Loucy (cell line): ENCODE measurements around the gene PTGES3L.
"Not testable (repeated sequence)": the region's sequence is repeated elsewhere in the genome, so short reads cannot be mapped to it uniquely, and the experiment has no call there.

Experiments used
- H2AFZ ChIP-seq: fragments of 200-600 bp; sonication (generic); 2 replicates; pipeline ENCODE4 v1.6.0; 2016; ENCODE audit warnings: antibody characterized with exemption, mild to moderate bottlenecking, low read length, moderate library complexity
- H3F3A ChIP-seq: fragments of 200-600 bp; 2 replicates; pipeline ENCODE4 v1.6.0; 2016; ENCODE audit warnings: antibody characterized with exemption, low read depth, mild to moderate bottlenecking
- H3K27me3 ChIP-seq: fragments of 200-600 bp; sonication (generic); 2 replicates; pipeline ENCODE4 v1.6.1; 2014; ENCODE audit warnings: low read length, mild to moderate bottlenecking; ENCODE audit not compliant: insufficient read depth, poor library complexity, severe bottlenecking
- H3K36me3 ChIP-seq: fragments of 200-600 bp; sonication (generic); 2 replicates; pipeline ENCODE4 v1.6.1; 2016; ENCODE audit warnings: low read length; ENCODE audit not compliant: insufficient read depth
- H3K4me1 ChIP-seq: fragments of 200-600 bp; sonication (generic); 2 replicates; pipeline ENCODE4 v1.5.1; 2014; ENCODE audit warnings: low read length, mild to moderate bottlenecking; ENCODE audit not compliant: insufficient read depth, poor library complexity, severe bottlenecking
- H3K4me2 ChIP-seq: fragments of 200-600 bp; sonication (generic); 2 replicates; pipeline ENCODE4 v1.6.0; 2014; ENCODE audit warnings: antibody characterized with exemption, low read length, low read depth, mild to moderate bottlenecking; ENCODE audit not compliant: poor library complexity, severe bottlenecking
- H3K4me3 ChIP-seq: fragments of 200-600 bp; sonication (generic); 2 replicates; pipeline ENCODE4 v1.5.1; 2014; ENCODE audit warnings: low read length, mild to moderate bottlenecking, mixed read lengths; ENCODE audit not compliant: poor library complexity, severe bottlenecking
- H3K79me2 ChIP-seq: fragments of 200-600 bp; sonication (generic); 2 replicates; pipeline ENCODE4 v1.6.1; 2014; ENCODE audit warnings: low read length; ENCODE audit not compliant: insufficient read depth
- H3K9ac ChIP-seq: fragments of 200-600 bp; sonication (generic); 2 replicates; pipeline ENCODE4 v1.6.0; 2014; ENCODE audit warnings: mild to moderate bottlenecking, low read depth, low read length, moderate library complexity; ENCODE audit not compliant: poor library complexity, severe bottlenecking
- H3K9me2 ChIP-seq: fragments of 200-600 bp; sonication (generic); replicated peaks from 2 replicates; pipeline ENCODE4 v1.6.1; 2016; ENCODE audit warnings: low read depth, low read length, mixed read lengths
- H3K9me3 ChIP-seq: fragments of 200-600 bp; sonication (generic); 2 replicates; pipeline ENCODE4 v1.6.1; 2014; ENCODE audit warnings: mild to moderate bottlenecking, antibody characterized with exemption, low read length, low read depth; ENCODE audit not compliant: insufficient read depth
- H4K20me1 ChIP-seq: fragments of 200-600 bp; sonication (generic); 2 replicates; pipeline ENCODE4 v1.6.0; 2014; ENCODE audit warnings: antibody characterized with exemption, low read length, mild to moderate bottlenecking; ENCODE audit not compliant: insufficient read depth, poor library complexity, severe bottlenecking
- EZH2phosphoT487 ChIP-seq: fragments of 200-600 bp; IDR thresholded peaks from 2 replicates; pipeline ENCODE4 v1.6.1; 2018; ENCODE audit warnings: antibody characterized with exemption, mild to moderate bottlenecking, moderate library complexity, borderline replicate concordance
- TF ChIP-seq, protein P1 (sequence below): fragments of 200-600 bp; sonication (generic); conservative IDR thresholded peaks from 2 replicates; pipeline ENCODE4 v1.5.1; 2014; ENCODE audit warnings: mild to moderate bottlenecking, antibody characterized with exemption, low read length

The PTGES3L gene

DNA sequence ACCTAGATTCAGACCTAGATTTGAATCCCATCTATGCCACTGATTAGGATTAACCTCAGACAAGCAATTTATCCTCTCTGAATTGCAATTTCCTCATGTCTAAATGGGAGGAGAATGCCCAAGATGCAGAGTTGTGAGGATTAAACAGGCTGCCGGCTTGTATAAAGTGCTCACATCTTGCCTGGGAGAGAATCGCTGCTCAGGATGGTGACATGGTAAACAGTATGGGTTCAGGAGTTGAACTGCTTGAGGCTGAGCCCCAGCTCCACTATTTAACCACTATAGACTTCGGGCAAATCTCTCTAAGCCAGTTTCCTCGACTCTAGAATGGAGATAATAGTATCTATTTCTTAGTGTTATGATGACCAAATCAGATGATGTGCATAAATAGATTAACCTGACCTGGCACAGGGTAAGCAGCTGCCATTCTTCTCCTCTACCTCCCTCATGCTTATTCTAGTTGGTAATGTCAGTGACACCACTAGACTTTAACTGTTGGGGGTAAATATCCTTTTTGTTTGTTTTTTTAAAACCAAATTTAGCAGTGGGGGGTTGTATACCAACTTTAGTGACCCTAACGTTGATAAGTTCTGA lies 17.6 kb upstream of the PTGES3L start:
- Histone ChIP-seq H3K9me2 (no peaks in the 10 kb centered on the region), H4K20me1 (peaks cover 28% of the 10 kb centered on the region), H3K4me3 (peak overlapping the region; percentile 72), H2AFZ (peak overlapping the region; percentile 91), H3K4me1 (peaks cover 22% of the 10 kb centered on the region), H3K36me3 (peaks cover 24% of the 10 kb centered on the region; the same call in 1 of the 2 replicates), H3K27me3 (peaks cover 10% of the 10 kb centered on the region), H3F3A (peaks cover 2% of the 10 kb centered on the region; the same call in 1 of the 2 replicates), H3K4me2 (peak overlapping the region; percentile 83), H3K9ac (peak overlapping the region; percentile 70), H3K79me2 (peaks cover 35% of the 10 kb centered on the region), H3K9me3 (no peaks in the 10 kb centered on the region)
- TF ChIP-seq, protein P1, sequence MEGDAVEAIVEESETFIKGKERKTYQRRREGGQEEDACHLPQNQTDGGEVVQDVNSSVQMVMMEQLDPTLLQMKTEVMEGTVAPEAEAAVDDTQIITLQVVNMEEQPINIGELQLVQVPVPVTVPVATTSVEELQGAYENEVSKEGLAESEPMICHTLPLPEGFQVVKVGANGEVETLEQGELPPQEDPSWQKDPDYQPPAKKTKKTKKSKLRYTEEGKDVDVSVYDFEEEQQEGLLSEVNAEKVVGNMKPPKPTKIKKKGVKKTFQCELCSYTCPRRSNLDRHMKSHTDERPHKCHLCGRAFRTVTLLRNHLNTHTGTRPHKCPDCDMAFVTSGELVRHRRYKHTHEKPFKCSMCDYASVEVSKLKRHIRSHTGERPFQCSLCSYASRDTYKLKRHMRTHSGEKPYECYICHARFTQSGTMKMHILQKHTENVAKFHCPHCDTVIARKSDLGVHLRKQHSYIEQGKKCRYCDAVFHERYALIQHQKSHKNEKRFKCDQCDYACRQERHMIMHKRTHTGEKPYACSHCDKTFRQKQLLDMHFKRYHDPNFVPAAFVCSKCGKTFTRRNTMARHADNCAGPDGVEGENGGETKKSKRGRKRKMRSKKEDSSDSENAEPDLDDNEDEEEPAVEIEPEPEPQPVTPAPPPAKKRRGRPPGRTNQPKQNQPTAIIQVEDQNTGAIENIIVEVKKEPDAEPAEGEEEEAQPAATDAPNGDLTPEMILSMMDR: no peak

GRCh38 chr17:42993913-42994312 lies 14.0 kb upstream of the PTGES3L start:
- not testable (repeated sequence) for H3K4me1 ChIP-seq, H3K9ac ChIP-seq, H2AFZ ChIP-seq, H3K9me3 ChIP-seq, H3K4me2 ChIP-seq, H3K27me3 ChIP-seq, H3K4me3 ChIP-seq, H3K79me2 ChIP-seq, H3F3A ChIP-seq, H4K20me1 ChIP-seq, H3K9me2 ChIP-seq
- peaks cover 37% of the 10 kb centered on the region; the same call in 1 of the 2 replicates for H3K36me3 ChIP-seq

DNA sequence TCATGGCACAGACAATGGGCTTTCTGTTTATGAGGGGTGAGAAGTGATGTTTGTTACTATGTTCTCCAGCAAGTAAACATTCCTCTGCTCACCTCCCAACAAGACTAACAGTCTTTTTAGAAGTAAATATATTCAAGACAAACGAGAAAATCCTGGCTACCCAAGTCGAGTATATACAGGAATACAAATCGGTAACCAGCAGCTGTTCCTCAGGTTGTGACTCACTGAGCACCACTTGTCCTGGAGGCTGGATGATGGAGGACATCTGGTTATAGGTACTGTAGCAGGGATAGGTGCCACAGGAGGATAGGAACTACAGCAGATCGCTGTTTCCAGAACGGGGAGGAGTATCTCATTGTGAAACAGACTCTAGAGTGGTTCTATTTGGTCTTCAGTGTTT lies 13.0 kb upstream of the PTGES3L start:
- H3F3A ChIP-seq: no peaks in the 10 kb centered on the region
- no peak overlapping the region for H3K4me2 ChIP-seq
- H3K9me3 ChIP-seq: no peaks in the 10 kb centered on the region

DNA sequence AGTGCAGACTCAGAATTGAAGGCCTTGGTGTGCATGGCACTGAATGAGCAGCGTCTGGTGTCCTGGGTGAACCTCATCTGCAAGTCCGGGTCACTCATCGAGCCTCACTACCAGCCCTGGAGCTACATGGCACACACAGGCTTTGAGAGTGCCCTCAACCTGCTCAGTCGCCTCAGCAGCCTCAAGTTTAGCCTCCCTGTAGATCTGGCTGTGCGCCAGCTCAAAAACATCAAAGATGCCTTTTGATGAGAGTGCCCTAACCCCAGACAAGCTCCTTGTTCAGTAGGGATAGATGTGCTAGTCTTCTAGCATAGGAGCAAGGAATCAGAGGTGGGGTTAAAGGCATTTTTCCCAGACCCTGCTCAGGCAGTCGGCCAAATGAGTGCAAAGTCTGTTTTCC lies 11.6 kb upstream of the PTGES3L start:
- Histone ChIP-seq H3K36me3 (peaks cover 56% of the 10 kb centered on the region; the same call in 1 of the 2 replicates), H3K4me3 (no peak overlapping the region), H4K20me1 (no peaks in the 10 kb centered on the region), H2AFZ (no peak overlapping the region), H3K79me2 (no peaks in the 10 kb centered on the region; the same call in 1 of the 2 replicates), H3K27me3 (no peaks in the 10 kb centered on the region), H3K9me3 (no peaks in the 10 kb centered on the region), H3K4me1 (no peaks in the 10 kb centered on the region), H3F3A (no peaks in the 10 kb centered on the region), H3K4me2 (no peak overlapping the region), H3K9me2 (no peaks in the 10 kb centered on the region), H3K9ac (no peak overlapping the region)
- TF ChIP-seq, protein P1: no peak
- TF ChIP-seq EZH2phosphoT487: no peak

More for the DNA sequence above, 13.0 kb upstream of the PTGES3L start:
- H3K4me1 ChIP-seq: peaks cover 8% of the 10 kb centered on the region
- no peak overlapping the region for H3K9ac ChIP-seq
- no peaks in the 10 kb centered on the region for H3K9me2 ChIP-seq
- no peaks in the 10 kb centered on the region for H3K79me2 ChIP-seq
- no peaks in the 10 kb centered on the region for H4K20me1 ChIP-seq
- no peaks in the 10 kb centered on the region for H3K27me3 ChIP-seq
- H3K36me3 ChIP-seq: peaks cover 48% of the 10 kb centered on the region; the same call in 1 of the 2 replicates
- no peak overlapping the region for H3K4me3 ChIP-seq
- TF ChIP-seq, protein P1: no peak
- no peak overlapping the region for H2AFZ ChIP-seq
